HepG2 (cell line): ENCODE data around the gene CPOX. TPM values are rescaled to one million over a fixed set of nuclear protein-coding genes. Genes with fewer than 3 reads are reported as not detected.

Source experiments
- ATF1 ChIP-seq: IDR thresholded peaks from 2 replicates; pipeline ENCODE4 v1.6.1; 2016; ENCODE audit warnings: mild to moderate bottlenecking, control low read depth
- FIP1L1 ChIP-seq: fragments of 200-400 bp; formaldehyde crosslinking; IDR thresholded peaks from 2 replicates; pipeline ENCODE4 v1.6.1; 2018; ENCODE audit warnings: low read depth, mild to moderate bottlenecking, low read length, moderate library complexity, borderline replicate concordance; ENCODE audit not compliant: insufficient read depth
- HHEX ChIP-seq: IDR thresholded peaks from 2 replicates; pipeline ENCODE4 v1.6.1; 2016; ENCODE audit warnings: control low read depth
- HIC2 ChIP-seq: sonication (generic); formaldehyde crosslinking; IDR thresholded peaks from 2 replicates; pipeline ENCODE4 v1.9.0; 2022; ENCODE audit warnings: low read depth, missing genetic modification reagents
- HNF4G ChIP-seq, 2 experiments: sonication (generic) in 1 of 2; formaldehyde crosslinking in 1 of 2; IDR thresholded peaks; 2 replicates each; pipeline versions ENCODE4 v1.4.0 to v1.6.1; 2011 to 2020; ENCODE audit warnings: borderline replicate concordance in 2 of 2, low read depth in 2 of 2, mild to moderate bottlenecking in 2 of 2, low read length in 1 of 2, missing genetic modification reagents in 1 of 2, moderate library complexity in 1 of 2
- IRF9 ChIP-seq: sonication (generic); formaldehyde crosslinking; IDR thresholded peaks from 2 replicates; pipeline ENCODE4 v1.8.0; 2022; ENCODE audit warnings: missing genetic modification reagents, mild to moderate bottlenecking, borderline replicate concordance
- PRMT3 ChIP-seq: sonication (generic); formaldehyde crosslinking; IDR thresholded peaks from 2 replicates; pipeline ENCODE4 v1.8.1; 2022; ENCODE audit warnings: low read depth, mild to moderate bottlenecking, moderate library complexity, missing genetic modification reagents, borderline replicate concordance
- RBFOX2 ChIP-seq: fragments of 200-400 bp; formaldehyde crosslinking; IDR thresholded peaks from 2 replicates; pipeline ENCODE4 v1.6.1; 2017; ENCODE audit warnings: low read depth, mild to moderate bottlenecking, low read length
- RNF2 ChIP-seq: fragments of 450-650 bp; conservative IDR thresholded peaks from 2 replicates; pipeline ENCODE4 v1.6.1; 2016; ENCODE audit warnings: low read depth
- SAP130 ChIP-seq: IDR thresholded peaks from 2 replicates; pipeline ENCODE4 v1.6.1; 2016; ENCODE audit warnings: low read depth
- SMAD9 ChIP-seq: sonication (generic); formaldehyde crosslinking; IDR thresholded peaks from 2 replicates; pipeline ENCODE4 v1.5.1; 2020; ENCODE audit warnings: mild to moderate bottlenecking, missing genetic modification reagents
- TBL1XR1 ChIP-seq: fragments of 150-350 bp; IDR thresholded peaks from 2 replicates; pipeline ENCODE4 v1.6.1; 2014; ENCODE audit warnings: borderline replicate concordance, low read length; ENCODE audit not compliant: partially characterized antibody
- XBP1 ChIP-seq: sonication (generic); formaldehyde crosslinking; IDR thresholded peaks from 2 replicates; pipeline ENCODE4 v1.5.0; 2020; ENCODE audit warnings: missing genetic modification reagents
- ZBTB37 ChIP-seq: sonication (generic); formaldehyde crosslinking; IDR thresholded peaks from 2 replicates; pipeline ENCODE4 v1.4.0; 2020; ENCODE audit warnings: mild to moderate bottlenecking, missing genetic modification reagents
- ZKSCAN5 ChIP-seq: sonication (generic); formaldehyde crosslinking; IDR thresholded peaks from 2 replicates; pipeline ENCODE4 v1.5.1; 2020; ENCODE audit warnings: mild to moderate bottlenecking, missing genetic modification reagents
- ZMAT3 ChIP-seq: sonication (generic); formaldehyde crosslinking; conservative IDR thresholded peaks from 2 replicates; pipeline ENCODE4 v1.7.0; 2021; ENCODE audit warnings: missing genetic modification reagents
- ZNF12 ChIP-seq: sonication (generic); formaldehyde crosslinking; IDR thresholded peaks from 2 replicates; pipeline ENCODE4 v1.5.0; 2020; ENCODE audit warnings: missing genetic modification reagents
- ZNF180 ChIP-seq: sonication (generic); formaldehyde crosslinking; IDR thresholded peaks from 2 replicates; pipeline ENCODE4 v1.4.0; 2020; ENCODE audit warnings: low read depth, missing genetic modification reagents, borderline replicate concordance
- ZNF33B ChIP-seq: sonication (generic); formaldehyde crosslinking; IDR thresholded peaks from 2 replicates; pipeline ENCODE4 v1.5.1; 2020; ENCODE audit warnings: mild to moderate bottlenecking, missing genetic modification reagents
- ZNF362 ChIP-seq: sonication (generic); formaldehyde crosslinking; IDR thresholded peaks from 2 replicates; pipeline ENCODE4 v1.4.0; 2020; ENCODE audit warnings: missing genetic modification reagents, mild to moderate bottlenecking, borderline replicate concordance
- ZNF670 ChIP-seq: sonication (generic); formaldehyde crosslinking; IDR thresholded peaks from 2 replicates; pipeline ENCODE4 v1.8.0; 2022; ENCODE audit warnings: mild to moderate bottlenecking, missing genetic modification reagents, borderline replicate concordance
- ZNF883 ChIP-seq: sonication (generic); formaldehyde crosslinking; IDR thresholded peaks from 2 replicates; pipeline ENCODE4 v1.5.1; 2020; ENCODE audit warnings: mild to moderate bottlenecking, missing genetic modification reagents; ENCODE audit errors: not compliant biosample characterization
- polyA plus RNA-seq, 8 experiments: library from polyadenylated mRNA; depleted of rRNA in 3 of 8; stranded (reverse) in 7 of 8; unstranded in 1 of 8; fragments of >200 nt; fragmentation: Illumina TruSeq in 4 of 8; extraction: Trizol in 4 of 8; gene quantifications; 2 replicates each; pipeline versions ENCODE4 v1.2.1 to v1.2.3, GENCODE V29; 2011 to 2016; ENCODE audit warnings: low read depth in 4 of 8, missing spikeins in 1 of 8, mixed read lengths in 1 of 8; ENCODE audit not compliant: insufficient read depth in 1 of 8
- total RNA-seq, 5 experiments: library from RNA; depleted of rRNA; stranded (reverse); fragments of >200 nt; fragmentation: Illumina TruSeq; extraction: Trizol; gene quantifications; 2 replicates each; pipeline ENCODE4 v1.2.3, GENCODE V29; 2016; ENCODE audit warnings: low read depth in 1 of 5

The CPOX gene
- total and polyA plus RNA-seq, 2 of the 13 experiments (the other 11 are each of a cell fraction or from before 2014, with no cell fraction given), result 34.2 to 37.2 TPM

- no peak for TF ChIP-seq HHEX
- peak; percentile 88; the same call in 1 of the 2 replicates for TF ChIP-seq ZNF670 (CRISPR knock-in tag)
- TF ChIP-seq TBL1XR1, result no peak
- no peak for TF ChIP-seq ZNF883 (CRISPR knock-in tag)
- no peak for TF ChIP-seq SMAD9 (CRISPR knock-in tag)
- no peak for TF ChIP-seq ZNF180 (CRISPR knock-in tag)
- no peak for TF ChIP-seq ATF1 (CRISPR knock-in tag)
- no peak for TF ChIP-seq ZNF33B (CRISPR knock-in tag)
- peak; percentile 24; the same call in 1 of the 2 replicates for TF ChIP-seq HNF4G (IDR thresholded peaks at IDR 0.05; ENCODE audit: borderline replicate concordance, low read depth, low read length)
- no peak for TF ChIP-seq HNF4G (CRISPR knock-in tag; IDR thresholded peaks at IDR 0.05; ENCODE audit: borderline replicate concordance, low read depth)
- TF ChIP-seq SAP130, result peak; percentile 88
- TF ChIP-seq PRMT3 (CRISPR knock-in tag), result no peak
- TF ChIP-seq RBFOX2, result peak; percentile 84
- no peak for TF ChIP-seq IRF9 (CRISPR knock-in tag)
- no peak for TF ChIP-seq ZNF12 (CRISPR knock-in tag)
- TF ChIP-seq FIP1L1, result no peak
- no peak for TF ChIP-seq XBP1 (CRISPR knock-in tag)
- TF ChIP-seq HIC2 (CRISPR knock-in tag), result no peak
- 0 out of 2 replicates have a peak, but pooled peaks have one; percentile 33 for TF ChIP-seq RNF2
- no peak for TF ChIP-seq ZKSCAN5 (CRISPR knock-in tag)
- TF ChIP-seq ZNF362 (CRISPR knock-in tag), result no peak; the same call in 1 of the 2 replicates
- no peak for TF ChIP-seq ZBTB37 (CRISPR knock-in tag)
- peak; percentile 17 for TF ChIP-seq ZMAT3 (CRISPR knock-in tag)
These were observed at the start of gene CPOX (continued) for GRCh38 chr3:98593046-98593936.
